Measurements from ENCODE around the gene VWA1.

Gene VWA1

DNA sequence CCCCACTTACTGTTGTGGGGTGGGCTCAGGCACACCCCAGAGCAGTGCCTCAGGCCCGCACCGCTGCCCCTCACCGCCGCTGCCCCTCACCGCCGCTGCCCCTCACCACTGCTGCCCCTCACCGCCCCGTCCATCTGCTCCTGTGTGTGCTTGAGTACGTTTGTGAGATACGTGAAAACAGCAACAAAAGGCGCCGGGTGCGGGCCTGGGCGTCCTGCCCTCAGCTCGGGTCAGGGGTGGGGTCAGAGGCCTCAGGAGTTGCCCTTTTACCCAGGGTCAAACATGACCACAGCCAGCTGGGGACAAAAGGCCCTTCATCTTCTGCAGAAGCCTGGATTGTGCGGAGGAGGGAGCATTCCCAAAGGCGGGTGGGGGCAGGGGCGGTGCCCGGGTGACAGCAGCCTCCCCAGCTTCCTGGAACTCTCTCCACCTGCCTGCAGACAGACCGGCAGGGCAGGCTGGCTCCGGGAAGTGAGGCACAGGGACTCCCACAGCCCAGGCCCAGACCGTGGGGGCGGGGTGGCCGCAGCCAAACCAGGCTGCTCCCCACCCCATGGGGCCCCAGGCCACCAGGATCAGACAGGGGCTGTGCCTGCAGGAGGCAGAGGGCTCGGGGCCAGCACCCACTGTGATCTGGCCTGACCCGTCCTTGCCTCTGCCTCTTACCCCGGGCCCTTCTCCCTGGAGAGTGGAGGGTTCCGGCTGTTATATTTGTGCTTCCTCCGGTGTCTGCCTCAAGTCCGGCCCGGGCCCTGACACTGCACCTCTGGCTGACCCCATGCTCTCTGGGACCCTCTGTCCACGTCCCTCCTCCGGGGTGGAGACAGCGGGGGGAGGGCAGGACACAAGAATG, 2.3 kb upstream of the VWA1 start:
- no peak overlapping the region for H3K4me3 Mint-ChIP-seq
- H3K27me3 Mint-ChIP-seq (ENCODE audit: low read depth), result peaks cover 18% of the 10 kb centered on the region

DNA sequence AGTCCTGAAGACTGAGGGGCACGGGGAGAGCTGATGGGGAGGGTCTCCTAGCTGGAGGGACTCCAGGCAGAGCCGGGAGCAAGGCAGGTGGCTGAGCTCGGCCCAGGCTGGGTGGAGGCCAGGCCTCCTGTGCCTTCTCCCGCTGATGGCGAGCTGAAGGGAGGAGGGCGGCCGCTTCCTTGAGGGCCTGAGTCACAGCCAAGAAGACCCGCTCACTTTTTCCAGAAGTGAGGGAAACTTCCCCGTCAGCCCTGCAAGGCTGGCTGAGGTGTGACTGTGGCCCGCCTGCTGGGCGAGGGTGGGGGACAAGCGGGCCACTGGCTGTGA, 1.7 kb upstream of the VWA1 start:
- H3K4me1 Mint-ChIP-seq (ENCODE audit: low read depth), result no peaks in the 10 kb centered on the region
- no peaks in the 10 kb centered on the region for H3K36me3 Mint-ChIP-seq (ENCODE audit: low read depth)
- peak; percentile 73 for DNase-seq (ENCODE audit: low spot score)
- H3K9me3 Mint-ChIP-seq, result no peaks in the 10 kb centered on the region
- H3K4me3 Mint-ChIP-seq, result no peak overlapping the region
- peaks cover 14% of the 10 kb centered on the region for H3K27me3 Mint-ChIP-seq (ENCODE audit: low read depth)
- H3K27ac Mint-ChIP-seq, result no peak overlapping the region

More for the DNA sequence above, 2.3 kb upstream of the VWA1 start:
- no peaks in the 10 kb centered on the region for H3K36me3 Mint-ChIP-seq (ENCODE audit: low read depth)
- no peaks in the 10 kb centered on the region for H3K4me1 Mint-ChIP-seq (ENCODE audit: low read depth)
- no peak for DNase-seq (ENCODE audit: low spot score)
- no peak overlapping the region for H3K27ac Mint-ChIP-seq
- H3K9me3 Mint-ChIP-seq, result no peaks in the 10 kb centered on the region

DNA sequence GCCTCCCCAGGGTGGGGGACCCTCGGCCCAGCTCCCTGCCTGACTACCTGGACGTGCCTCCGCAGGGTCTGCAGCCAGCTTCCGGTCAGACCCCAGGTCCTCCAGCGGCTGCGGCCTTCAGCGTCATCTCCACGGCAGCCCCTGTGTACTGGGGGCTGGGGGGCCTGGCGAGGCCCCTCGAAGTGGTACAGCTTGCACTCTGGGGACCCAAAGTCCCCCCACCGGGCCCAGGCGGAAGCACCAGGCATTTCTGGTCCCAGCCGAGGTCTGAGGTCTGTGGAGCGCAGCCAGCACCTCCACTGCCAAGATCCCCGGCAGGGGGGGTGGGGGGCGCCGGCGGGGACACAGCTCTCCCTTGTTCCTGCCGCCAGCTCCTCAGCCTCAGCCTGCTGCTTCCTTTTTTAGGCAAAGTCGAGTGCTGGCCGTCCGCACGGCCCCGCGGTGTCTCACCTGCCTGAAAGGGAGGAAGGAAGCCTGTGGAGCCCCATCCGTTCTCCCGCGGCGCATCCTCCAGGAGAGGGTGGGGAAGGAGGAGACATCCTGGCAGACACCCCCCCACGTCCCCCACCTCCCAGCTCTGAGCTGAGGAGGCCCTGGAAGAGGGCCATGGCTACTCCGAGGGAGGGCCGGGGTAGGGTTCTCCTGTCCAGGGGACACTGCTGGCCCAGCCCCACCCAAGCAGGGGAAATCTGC, 1.2 kb upstream of the VWA1 start:
- Mint-ChIP-seq H3K9me3 (no peaks in the 10 kb centered on the region), H3K27ac (no peak overlapping the region), H3K27me3 (ENCODE audit: low read depth) (peaks cover 14% of the 10 kb centered on the region), H3K4me3 (no peak overlapping the region), H3K4me1 (ENCODE audit: low read depth) (no peaks in the 10 kb centered on the region), H3K36me3 (ENCODE audit: low read depth) (no peaks in the 10 kb centered on the region)
- no peak for DNase-seq (ENCODE audit: low spot score)

DNA sequence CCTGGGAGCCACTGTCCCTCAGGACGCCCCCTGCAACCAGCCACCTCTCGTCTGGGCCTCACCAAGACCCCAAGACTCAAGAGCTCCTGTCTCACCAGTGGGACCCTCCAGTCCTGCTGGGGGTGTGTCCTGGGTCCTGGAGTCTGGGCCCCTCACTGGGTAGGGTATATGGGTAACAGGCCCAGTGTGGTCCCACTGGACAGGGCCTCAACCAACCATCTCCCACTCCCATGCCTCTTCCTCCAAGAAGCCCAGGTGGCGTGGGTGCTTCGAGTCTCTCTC, 725 bp upstream of the VWA1 start:
- no peak for DNase-seq (ENCODE audit: low spot score)
- Mint-ChIP-seq H3K4me3 (peak overlapping the region; percentile 52), H3K4me1 (ENCODE audit: low read depth) (no peaks in the 10 kb centered on the region), H3K36me3 (ENCODE audit: low read depth) (no peaks in the 10 kb centered on the region), H3K27me3 (ENCODE audit: low read depth) (peaks cover 12% of the 10 kb centered on the region), H3K27ac (no peak overlapping the region), H3K9me3 (no peaks in the 10 kb centered on the region)

DNA sequence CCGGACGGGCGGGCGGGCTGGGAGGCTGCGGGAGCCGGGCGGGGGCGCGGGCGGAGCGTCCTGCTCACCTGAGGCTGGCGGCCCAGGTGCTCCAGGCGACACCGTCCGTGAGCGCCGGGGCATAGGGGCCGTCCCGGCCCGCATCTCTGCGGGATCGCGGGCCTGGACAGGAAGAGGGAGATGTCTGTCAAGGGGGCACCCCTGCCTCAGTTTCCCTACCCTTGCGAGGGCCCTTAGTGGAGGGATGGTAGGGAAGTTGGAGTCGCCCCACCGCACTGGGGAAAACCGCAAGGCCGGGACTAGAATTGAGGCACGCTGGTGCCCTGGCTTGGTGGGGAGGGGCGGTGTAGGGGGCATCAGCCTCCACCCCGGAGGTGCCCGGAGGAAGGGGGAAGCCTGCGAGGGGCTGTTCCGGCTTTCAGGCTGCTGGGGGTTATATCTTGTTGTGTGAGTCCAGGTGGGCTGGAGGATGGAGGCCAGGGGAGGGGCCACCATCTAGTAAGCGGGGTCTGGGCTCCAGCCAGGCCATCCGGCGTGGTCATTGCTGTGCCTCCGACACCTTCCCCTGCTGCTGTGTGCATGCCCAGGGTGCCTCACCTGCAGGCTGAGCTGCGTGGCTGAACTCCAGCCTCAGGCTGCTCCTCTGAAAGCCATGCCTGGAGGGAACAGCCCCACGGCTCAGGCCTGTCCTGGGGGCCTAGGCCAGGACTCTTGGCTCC, 580 bp downstream of the VWA1 start:
- H3K36me3 Mint-ChIP-seq (ENCODE audit: low read depth), result no peaks in the 10 kb centered on the region
- peaks cover 3% of the 10 kb centered on the region for H3K4me1 Mint-ChIP-seq (ENCODE audit: low read depth)
- H3K4me3 Mint-ChIP-seq, result peak overlapping the region; percentile 59
- no peak for DNase-seq (ENCODE audit: low spot score)
- H3K27ac Mint-ChIP-seq, result no peak overlapping the region
- H3K9me3 Mint-ChIP-seq, result no peaks in the 10 kb centered on the region
- H3K27me3 Mint-ChIP-seq (ENCODE audit: low read depth), result peaks cover 8% of the 10 kb centered on the region

DNA sequence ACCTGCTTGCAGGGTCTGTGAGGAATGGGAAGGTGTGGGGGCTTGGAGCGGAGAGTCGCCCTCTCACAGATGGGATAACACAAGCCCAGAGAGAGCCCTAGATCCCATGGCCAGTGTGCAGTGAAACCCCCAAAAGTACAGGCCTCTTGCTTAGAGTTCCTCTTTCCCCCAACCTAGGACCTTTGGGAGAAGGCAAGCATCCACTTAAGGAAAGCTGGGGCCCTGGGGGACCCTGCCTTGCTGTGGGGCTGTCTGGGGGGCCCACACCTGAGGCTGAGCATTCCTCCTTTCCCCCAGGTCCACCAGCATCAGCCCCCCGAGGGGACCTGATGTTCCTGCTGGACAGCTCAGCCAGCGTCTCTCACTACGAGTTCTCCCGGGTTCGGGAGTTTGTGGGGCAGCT, 1.1 kb downstream of the VWA1 start:
- Mint-ChIP-seq H3K4me1 (ENCODE audit: low read depth) (peaks cover 3% of the 10 kb centered on the region), H3K4me3 (no peak overlapping the region), H3K36me3 (ENCODE audit: low read depth) (no peaks in the 10 kb centered on the region), H3K27ac (no peak overlapping the region), H3K9me3 (no peaks in the 10 kb centered on the region), H3K27me3 (ENCODE audit: low read depth) (peaks cover 8% of the 10 kb centered on the region)
- DNase-seq (ENCODE audit: low spot score), result no peak

DNA sequence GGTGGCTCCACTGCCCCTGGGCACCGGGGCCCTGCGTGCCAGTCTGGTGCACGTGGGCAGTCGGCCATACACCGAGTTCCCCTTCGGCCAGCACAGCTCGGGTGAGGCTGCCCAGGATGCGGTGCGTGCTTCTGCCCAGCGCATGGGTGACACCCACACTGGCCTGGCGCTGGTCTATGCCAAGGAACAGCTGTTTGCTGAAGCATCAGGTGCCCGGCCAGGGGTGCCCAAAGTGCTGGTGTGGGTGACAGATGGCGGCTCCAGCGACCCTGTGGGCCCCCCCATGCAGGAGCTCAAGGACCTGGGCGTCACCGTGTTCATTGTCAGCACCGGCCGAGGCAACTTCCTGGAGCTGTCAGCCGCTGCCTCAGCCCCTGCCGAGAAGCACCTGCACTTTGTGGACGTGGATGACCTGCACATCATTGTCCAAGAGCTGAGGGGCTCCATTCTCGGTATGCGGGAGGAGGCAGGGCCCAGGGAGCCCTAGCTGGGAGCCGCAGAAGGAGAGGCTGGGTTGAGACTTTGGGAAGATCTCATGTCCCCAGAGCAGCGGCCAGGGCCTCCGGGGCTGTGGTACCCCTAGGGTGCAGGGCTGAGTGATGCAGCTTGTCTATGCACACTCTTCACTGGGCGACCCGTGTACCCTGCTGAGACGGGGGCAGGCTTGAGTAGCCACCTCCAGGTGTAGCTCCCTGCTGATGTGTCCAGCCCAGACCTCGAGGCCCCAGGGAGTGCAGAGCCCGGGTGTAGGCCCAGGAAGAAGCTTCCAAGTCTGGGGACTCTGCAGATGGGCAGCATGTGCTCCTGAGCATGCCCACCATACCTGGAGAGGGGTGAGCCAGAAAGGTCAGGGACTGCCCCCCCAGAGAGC, 1.8 kb downstream of the VWA1 start:
- Mint-ChIP-seq H3K9me3 (no peaks in the 10 kb centered on the region), H3K27ac (no peak overlapping the region), H3K27me3 (ENCODE audit: low read depth) (peaks cover 8% of the 10 kb centered on the region), H3K4me3 (no peak overlapping the region), H3K4me1 (ENCODE audit: low read depth) (peaks cover 3% of the 10 kb centered on the region), H3K36me3 (ENCODE audit: low read depth) (no peaks in the 10 kb centered on the region)
- no peak for DNase-seq (ENCODE audit: low spot score)

DNA sequence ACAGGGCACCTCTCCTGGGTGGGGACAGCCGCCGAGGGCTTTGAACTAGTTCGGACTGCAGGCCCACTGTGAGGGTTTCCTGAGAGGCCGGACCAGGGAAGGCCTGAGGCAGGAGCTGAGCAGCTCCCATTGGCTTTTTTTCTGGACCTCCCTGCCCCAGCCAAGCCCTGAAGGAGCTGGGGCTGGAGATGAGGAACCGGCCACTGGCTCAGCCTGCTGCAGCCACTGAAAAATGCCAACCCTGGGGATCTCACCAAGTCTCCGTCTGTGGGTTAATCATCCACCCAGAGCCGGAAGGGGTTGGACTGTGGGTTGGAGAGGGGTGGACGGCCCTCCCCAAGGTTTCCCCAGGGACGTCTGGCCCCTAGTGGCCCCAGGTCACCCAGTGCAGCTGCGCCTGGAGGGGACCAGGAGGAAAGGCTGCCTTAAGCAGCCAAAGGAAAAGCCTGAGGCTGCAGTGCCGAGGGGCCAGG, 2.5 kb downstream of the VWA1 start:
- DNase-seq (ENCODE audit: low spot score), result no peak
- no peaks in the 10 kb centered on the region for H3K9me3 Mint-ChIP-seq
- H3K27ac Mint-ChIP-seq, result no peak overlapping the region
- peaks cover 3% of the 10 kb centered on the region for H3K4me1 Mint-ChIP-seq (ENCODE audit: low read depth)
- no peaks in the 10 kb centered on the region for H3K36me3 Mint-ChIP-seq (ENCODE audit: low read depth)
- H3K27me3 Mint-ChIP-seq (ENCODE audit: low read depth), result peaks cover 8% of the 10 kb centered on the region
- no peak overlapping the region for H3K4me3 Mint-ChIP-seq

DNA sequence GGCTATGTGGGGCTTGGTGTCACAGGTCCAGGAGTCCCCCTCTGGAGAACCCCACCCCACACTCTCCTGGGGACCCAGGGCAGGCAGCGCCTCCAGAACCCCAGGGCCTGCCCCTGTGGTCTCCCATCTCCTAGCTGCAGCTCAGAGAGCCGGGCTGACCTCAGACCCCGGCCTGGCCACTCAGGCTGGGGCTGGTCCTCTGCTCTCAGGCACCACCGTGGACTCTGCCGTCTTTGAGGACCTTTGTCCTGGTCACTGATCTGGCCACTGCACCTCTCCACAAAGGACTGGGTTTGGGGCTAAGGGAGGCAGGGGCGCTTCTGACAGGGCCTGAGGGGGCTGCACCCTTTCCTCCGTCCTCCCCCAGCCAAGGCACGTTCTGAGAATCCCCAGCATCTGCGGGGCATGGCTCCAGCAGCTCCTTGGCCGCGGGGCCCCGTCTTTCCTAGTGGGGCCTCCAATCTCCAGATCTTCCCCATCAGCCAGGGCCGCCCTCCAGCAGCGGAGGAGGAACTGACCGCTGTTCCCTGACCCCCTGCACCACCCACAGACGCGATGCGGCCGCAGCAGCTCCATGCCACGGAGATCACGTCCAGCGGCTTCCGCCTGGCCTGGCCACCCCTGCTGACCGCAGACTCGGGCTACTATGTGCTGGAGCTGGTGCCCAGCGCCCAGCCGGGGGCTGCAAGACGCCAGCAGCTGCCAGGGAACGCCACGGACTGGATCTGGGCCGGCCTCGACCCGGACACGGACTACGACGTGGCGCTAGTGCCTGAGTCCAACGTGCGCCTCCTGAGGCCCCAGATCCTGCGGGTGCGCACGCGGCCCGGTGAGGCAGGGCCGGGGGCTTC, 3.3 kb downstream of the VWA1 start:
- no peak overlapping the region for H3K27ac Mint-ChIP-seq
- peaks cover 8% of the 10 kb centered on the region for H3K27me3 Mint-ChIP-seq (ENCODE audit: low read depth)
- no peaks in the 10 kb centered on the region for H3K36me3 Mint-ChIP-seq (ENCODE audit: low read depth)
- H3K9me3 Mint-ChIP-seq, result no peaks in the 10 kb centered on the region
- no peak overlapping the region for H3K4me3 Mint-ChIP-seq
- no peak for DNase-seq (ENCODE audit: low spot score)
- peaks cover 3% of the 10 kb centered on the region for H3K4me1 Mint-ChIP-seq (ENCODE audit: low read depth)

DNA sequence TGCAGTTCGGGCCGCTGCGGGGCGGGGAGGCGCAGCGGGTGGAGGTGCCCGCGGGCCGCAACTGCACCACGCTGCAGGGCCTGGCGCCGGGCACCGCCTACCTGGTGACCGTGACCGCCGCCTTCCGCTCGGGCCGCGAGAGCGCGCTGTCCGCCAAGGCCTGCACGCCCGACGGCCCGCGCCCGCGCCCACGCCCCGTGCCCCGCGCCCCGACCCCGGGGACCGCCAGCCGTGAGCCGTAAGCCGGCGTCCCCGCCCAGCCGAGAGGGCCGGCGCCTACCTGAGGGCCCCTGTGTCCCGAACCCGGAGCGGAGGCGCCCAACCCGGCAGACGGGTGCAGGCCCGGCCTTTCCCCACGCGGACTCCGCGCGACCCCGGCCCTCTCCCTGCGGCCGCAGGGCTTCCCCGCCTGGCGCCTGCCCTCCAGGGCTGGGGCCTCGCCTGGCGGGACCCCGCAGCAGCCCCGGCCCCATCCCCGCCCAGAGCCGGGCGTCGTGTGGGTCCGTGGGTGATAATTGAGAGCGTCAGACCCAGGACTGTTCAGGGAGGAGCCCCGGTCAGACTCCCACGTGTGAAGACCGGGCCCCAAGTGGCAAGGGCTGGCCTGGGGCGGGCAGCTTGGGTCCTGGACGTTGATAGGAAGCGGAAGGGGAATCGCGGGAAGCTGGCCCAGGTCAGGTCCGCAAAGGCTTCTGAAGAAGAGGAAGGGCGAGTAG, 4.2 kb downstream of the VWA1 start:
- no peak for DNase-seq (ENCODE audit: low spot score)
- Mint-ChIP-seq H3K27me3 (ENCODE audit: low read depth) (peaks cover 8% of the 10 kb centered on the region), H3K9me3 (no peaks in the 10 kb centered on the region), H3K4me3 (no peak overlapping the region), H3K36me3 (ENCODE audit: low read depth) (no peaks in the 10 kb centered on the region), H3K4me1 (ENCODE audit: low read depth) (peaks cover 3% of the 10 kb centered on the region), H3K27ac (no peak overlapping the region)

DNA sequence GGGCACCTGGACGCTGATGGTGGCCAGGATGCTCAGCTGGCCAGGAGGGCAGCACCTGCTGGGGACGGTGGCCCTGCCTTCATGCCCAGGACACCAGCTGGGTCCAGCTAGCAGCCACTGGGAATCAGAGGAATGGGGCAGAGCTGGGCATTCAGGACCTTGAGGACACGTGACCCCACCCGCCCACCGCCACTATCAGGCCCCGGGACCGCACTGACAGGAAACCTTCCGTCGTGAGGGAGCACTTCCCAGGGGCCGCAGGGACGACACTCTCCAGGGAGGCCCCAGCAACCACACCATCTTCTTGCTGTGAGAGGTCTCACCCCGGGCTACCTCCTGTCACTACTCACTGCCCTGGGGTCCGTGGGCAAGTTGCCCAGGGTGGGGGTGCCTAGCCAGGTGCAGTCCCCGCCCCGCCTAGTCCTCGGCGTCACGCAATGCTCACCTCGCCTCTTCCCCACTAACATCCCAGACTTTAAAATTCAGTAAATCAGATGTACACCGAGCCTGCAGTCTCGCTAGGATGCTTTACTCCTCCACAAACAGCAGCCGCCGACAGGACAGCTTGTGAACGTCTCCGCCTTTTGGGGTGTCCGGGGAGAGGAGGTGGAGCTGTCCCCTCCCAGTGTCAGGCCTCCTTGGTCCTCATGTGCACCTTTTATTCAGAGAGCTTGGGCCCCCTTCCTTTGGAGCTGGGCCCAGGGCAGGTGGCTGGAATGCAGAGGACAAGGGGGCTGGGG, 4.9 kb downstream of the VWA1 start:
- Mint-ChIP-seq H3K4me1 (ENCODE audit: low read depth) (peaks cover 3% of the 10 kb centered on the region), H3K27me3 (ENCODE audit: low read depth) (peaks cover 4% of the 10 kb centered on the region), H3K36me3 (ENCODE audit: low read depth) (no peaks in the 10 kb centered on the region), H3K9me3 (no peaks in the 10 kb centered on the region), H3K27ac (no peak overlapping the region), H3K4me3 (no peak overlapping the region)
- no peak for DNase-seq (ENCODE audit: low spot score)

Measured in T-helper 2 cell treated with Interferon-gamma antibody and Interleukin-4, amounts not matched to agents 5 μg/mL and 100 μg/mL, for 36 hours (primary cell).